H1 (cell line): ENCODE results near the gene GDF15. TPM values are rescaled to one million over a fixed set of nuclear protein-coding genes. Genes with fewer than 3 reads are reported as not detected.

Experiments used
- CTCF ChIA-PET: fragments of 300-600 bp; sonication (Branson Sonifier 250); formaldehyde crosslinking; loops from one replicate; lab custom pipeline; 2021; ENCODE audit not compliant: partially characterized antibody; lab: Charles Lee
- POLR2A ChIA-PET: fragments of 300-600 bp; sonication (Branson Sonifier 250); formaldehyde crosslinking; loops from one replicate; lab custom pipeline; 2021; ENCODE audit warnings: inconsistent platforms; ENCODE audit not compliant: partially characterized antibody; lab: Charles Lee
- DNase-seq, 2 experiments: peaks; one replicate each; pipeline versions ENCODE4 v3.0.0 to v3.0.0-alpha.2; 2010 to 2022; ENCODE audit warnings: low spot score in 2 of 2, low read depth in 1 of 2, mixed read lengths in 1 of 2
- FAIRE-seq: peaks from 2 replicates; lab custom pipeline; 2011; peaks lifted over from hg19 to GRCh38; lab: Jason Lieb, UNC
- H2AFZ ChIP-seq: 2 replicates; pipeline ENCODE4 v1.8.1; 2012; ENCODE audit warnings: low read length, inconsistent platforms
- H2AK5ac ChIP-seq: 2 replicates; pipeline ENCODE4 v1.6.1; 2013; ENCODE audit warnings: low read depth, low read length
- H2BK120ac ChIP-seq: replicated peaks from 2 replicates; pipeline ENCODE3; 2013; ENCODE audit warnings: low read depth, low read length, inconsistent platforms
- H2BK12ac ChIP-seq: 2 replicates; pipeline ENCODE4 v1.6.1; 2013; ENCODE audit warnings: low read depth, low read length
- H2BK15ac ChIP-seq: 2 replicates; pipeline ENCODE4 v1.6.1; 2013; ENCODE audit warnings: low read length
- H2BK20ac ChIP-seq: 2 replicates; pipeline ENCODE4 v1.6.1; 2013; ENCODE audit warnings: low read length
- H2BK5ac ChIP-seq: 2 replicates; pipeline ENCODE4 v1.6.1; 2013; ENCODE audit warnings: low read depth, low read length
- H3K14ac ChIP-seq: 2 replicates; pipeline ENCODE4 v1.6.1; 2013; ENCODE audit warnings: inconsistent platforms; ENCODE audit not compliant: insufficient read length
- H3K18ac ChIP-seq: 2 replicates; pipeline ENCODE4 v1.6.1; 2013; ENCODE audit warnings: low read length; ENCODE audit errors: extremely low read depth
- H3K23ac ChIP-seq: 2 replicates; pipeline ENCODE4 v1.6.1; 2013; ENCODE audit warnings: inconsistent platforms; ENCODE audit not compliant: insufficient read length
- H3K23me2 ChIP-seq: 2 replicates; pipeline ENCODE4 v1.6.1; 2013; ENCODE audit warnings: low read depth, low read length
- H3K27ac ChIP-seq: 2 replicates; pipeline ENCODE4 v1.6.1; 2011; ENCODE audit warnings: low read depth, low read length, inconsistent platforms
- H3K27me3 ChIP-seq, 4 experiments: replicated peaks in 1 of 4; 1 replicate in 1 of 4; 2 replicates in 3 of 4; pipeline versions ENCODE4 v1.6.1 to v1.8.1; 2011 to 2013; ENCODE audit warnings: low read length in 3 of 4, mild to moderate bottlenecking in 3 of 4, inconsistent platforms in 2 of 4, mixed read lengths in 2 of 4, moderate library complexity in 1 of 4; ENCODE audit not compliant: control insufficient read depth in 3 of 4, insufficient read depth in 3 of 4; ENCODE audit errors: extremely low read depth in 1 of 4
- H3K36me3 ChIP-seq, 4 experiments: 2 replicates each; pipeline versions ENCODE4 v1.6.1 to v1.8.1; 2011 to 2013; ENCODE audit warnings: mild to moderate bottlenecking in 4 of 4, low read length in 3 of 4, moderate library complexity in 2 of 4, control low read depth in 1 of 4, inconsistent platforms in 1 of 4; ENCODE audit not compliant: insufficient read depth in 4 of 4, control insufficient read depth in 2 of 4
- H3K4ac ChIP-seq: replicated peaks from 2 replicates; pipeline ENCODE3; 2013; ENCODE audit warnings: low read length, low read depth, mixed read lengths, inconsistent platforms; ENCODE audit not compliant: insufficient read length
- H3K4me1 ChIP-seq, 4 experiments: replicated peaks in 1 of 4; 1 replicate in 1 of 4; 2 replicates in 3 of 4; pipeline versions ENCODE4 v1.6.1 to v1.8.1; 2011 to 2013; ENCODE audit warnings: low read length in 3 of 4, inconsistent platforms in 2 of 4, mixed read lengths in 1 of 4; ENCODE audit not compliant: insufficient read depth in 4 of 4, control insufficient read depth in 3 of 4
- H3K4me2 ChIP-seq, 2 experiments: 2 replicates each; pipeline versions ENCODE4 v1.6.1 to v1.8.1; 2011 to 2013; ENCODE audit warnings: low read depth in 2 of 2, low read length in 2 of 2, control low read depth in 1 of 2, inconsistent platforms in 1 of 2, mild to moderate bottlenecking in 1 of 2; ENCODE audit not compliant: insufficient read depth in 1 of 2
- H3K4me3 ChIP-seq, 4 experiments: fragments of 200-600, 300-600 bp in 1 of 4; sonication (generic), shearing (Covaris generic), sonication (Bioruptor Twin) in 1 of 4; 2 replicates each; pipeline versions ENCODE4 v1.5.1 to v1.8.1; 2011 to 2016; ENCODE audit warnings: low read length in 4 of 4, low read depth in 3 of 4, control low read depth in 2 of 4, inconsistent platforms in 2 of 4, mild to moderate bottlenecking in 2 of 4, mixed read lengths in 1 of 4, moderate library complexity in 1 of 4; ENCODE audit not compliant: insufficient read depth in 2 of 4; ENCODE audit errors: extremely low read depth in 1 of 4
- H3K56ac ChIP-seq: replicated peaks from 2 replicates; pipeline ENCODE3; 2013; ENCODE audit warnings: low read depth, mild to moderate bottlenecking, mixed read lengths, low read length, inconsistent platforms; ENCODE audit not compliant: insufficient read length
- H3K79me1 ChIP-seq: 2 replicates; pipeline ENCODE4 v1.6.1; 2013; ENCODE audit warnings: low read depth, low read length, control low read depth
- H3K79me2 ChIP-seq, 2 experiments: 2 replicates each; pipeline versions ENCODE4 v1.6.1 to v1.8.1; 2012 to 2013; ENCODE audit warnings: low read length in 2 of 2, mild to moderate bottlenecking in 2 of 2, inconsistent platforms in 1 of 2; ENCODE audit not compliant: insufficient read depth in 2 of 2, control insufficient read depth in 1 of 2
- H3K9ac ChIP-seq, 4 experiments: replicated peaks in 1 of 4; 1 replicate in 1 of 4; 2 replicates in 3 of 4; pipeline versions ENCODE4 v1.6.1 to v1.8.1; 2011 to 2013; ENCODE audit warnings: low read depth in 3 of 4, low read length in 3 of 4, control low read depth in 2 of 4, mild to moderate bottlenecking in 2 of 4, moderate library complexity in 2 of 4, inconsistent platforms in 1 of 4; ENCODE audit errors: extremely low read depth in 1 of 4
- H3K9me3 ChIP-seq, 2 experiments: 2 replicates each; pipeline versions ENCODE4 v1.6.1 to v1.8.1; 2012 to 2013; ENCODE audit warnings: mild to moderate bottlenecking in 2 of 2, moderate library complexity in 2 of 2, control low read depth in 1 of 2, inconsistent platforms in 1 of 2, low read depth in 1 of 2, low read length in 1 of 2, mixed read lengths in 1 of 2; ENCODE audit not compliant: insufficient read depth in 2 of 2
- H4K20me1 ChIP-seq, 2 experiments: replicated peaks in 1 of 2; 2 replicates each; pipeline versions ENCODE3 to v1.8.1; 2011 to 2013; ENCODE audit warnings: inconsistent platforms in 2 of 2, low read length in 2 of 2, mild to moderate bottlenecking in 1 of 2; ENCODE audit not compliant: insufficient read depth in 2 of 2, control insufficient read depth in 1 of 2
- H4K5ac ChIP-seq: 2 replicates; pipeline ENCODE4 v1.6.1; 2013; ENCODE audit warnings: low read length, low read depth, mixed read lengths, inconsistent platforms; ENCODE audit not compliant: insufficient read length
- H4K8ac ChIP-seq: 2 replicates; pipeline ENCODE4 v1.8.0; 2013; ENCODE audit warnings: mild to moderate bottlenecking, moderate library complexity, low read length, inconsistent platforms; ENCODE audit not compliant: insufficient read depth; ENCODE audit errors: extremely low read depth
- H4K91ac ChIP-seq: replicated peaks from 2 replicates; pipeline ENCODE3; 2013; ENCODE audit warnings: low read length, mixed read lengths, inconsistent platforms; ENCODE audit not compliant: insufficient read length
- ASH2L ChIP-seq: fragments of 200-600, 300-600 bp; sonication (generic); IDR thresholded peaks from one replicate; pipeline ENCODE4 v1.7.1; 2017; ENCODE audit warnings: low read length
- ATF3 ChIP-seq: IDR thresholded peaks from 2 replicates; pipeline ENCODE4 v1.6.1; 2011; ENCODE audit warnings: low read depth, mild to moderate bottlenecking, low read length; ENCODE audit not compliant: insufficient read depth
- BACH1 ChIP-seq: IDR thresholded peaks from 2 replicates; pipeline ENCODE4 v1.6.1; 2012; ENCODE audit warnings: low read length, improper control_type of control experiment
- BCL11A ChIP-seq, 2 experiments: IDR thresholded peaks; one replicate each; pipeline ENCODE4 v1.6.1; 2011; ENCODE audit warnings: low read depth in 2 of 2, low read length in 2 of 2, mild to moderate bottlenecking in 2 of 2
- CEBPB ChIP-seq: IDR thresholded peaks from 2 replicates; pipeline ENCODE4 v1.6.1; 2012; ENCODE audit warnings: low read depth, low read length
- EP300 ChIP-seq, 2 experiments: IDR thresholded peaks; 1 replicate in 1 of 2; 2 replicates in 1 of 2; pipeline ENCODE4 v1.6.1; 2011 to 2012; ENCODE audit warnings: low read depth in 2 of 2, low read length in 2 of 2, mild to moderate bottlenecking in 2 of 2, borderline replicate concordance in 1 of 2, inconsistent platforms in 1 of 2, moderate library complexity in 1 of 2
- NANOG ChIP-seq: IDR thresholded peaks from 2 replicates; pipeline ENCODE4 v1.6.1; 2011; ENCODE audit warnings: low read length, low read depth, mild to moderate bottlenecking, inconsistent platforms; ENCODE audit not compliant: insufficient read depth, poor library complexity, severe bottlenecking
- POU5F1 ChIP-seq: IDR thresholded peaks from 2 replicates; pipeline ENCODE4 v1.6.1; 2011; ENCODE audit warnings: low read depth, mild to moderate bottlenecking, low read length, moderate library complexity
- USF2 ChIP-seq: IDR thresholded peaks from 2 replicates; pipeline ENCODE4 v1.6.1; 2011; ENCODE audit warnings: low read length, improper control_type of control experiment
- WGBS, 2 experiments: shearing (Covaris generic) in 1 of 2; methylation state at CpG; one replicate each; pipeline versions ENCODE4 v1.1.6 to v1.1.7; 2013 to 2015; ENCODE audit warnings: low lambda C conversion rate in 2 of 2, mixed read lengths in 2 of 2, inconsistent platforms in 1 of 2, low coverage in 1 of 2, missing lambda C conversion rate in 1 of 2; ENCODE audit not compliant: insufficient replicate concordance in 2 of 2, insufficient coverage in 1 of 2, insufficient read length in 1 of 2; ENCODE audit errors: extremely low coverage in 1 of 2, missing lambda C conversion rate in 1 of 2; 5-methylcytosine and 5-hydroxymethylcytosine counted together
- polyA plus RNA-seq, 7 experiments: library from polyadenylated mRNA; depleted of rRNA in 3 of 7; stranded (reverse) in 5 of 7; unstranded in 2 of 7; fragments of >200 nt in 5 of 7; fragments of 200-250 nt in 2 of 7; gene quantifications; 1 replicate in 5 of 7; 2 replicates in 1 of 7; 4 replicates in 1 of 7; pipeline versions ENCODE4 v1.2.1 to v1.2.3, GENCODE V29; 2011 to 2013; ENCODE audit warnings: missing spikeins in 2 of 7, mixed read lengths in 2 of 7
- total RNA-seq: library from RNA; stranded (reverse); fragmentation: NEBNext Ultra II Directional; extraction: Animal tissue kit (Norgen Biotek cat#: 25700); gene quantifications from 2 replicates; pipeline ENCODE4 v1.2.1, GENCODE V29; 2021

The GDF15 gene
- total and polyA plus RNA-seq, 2 of the 8 experiments (the other 6 are each of a cell fraction or from before 2014, with no cell fraction given) = 4.1 to 8.5 TPM

- peak in 1 of 2 experiments; percentile 98 for DNase-seq
- H2AFZ ChIP-seq = no peak overlapping the region; the same call in 1 of the 2 replicates
- H3K4me2 ChIP-seq = peak overlapping the region; percentile 4 to 71
- H3K9me3 ChIP-seq = no peaks in the 10 kb centered on the region
- CTCF ChIA-PET = interaction anchor here (0.6 to 10.4 kb wide), 42 partner anchors 8 to 318 kb away, joined by 3 to 177 read pairs (median 5); partner anchors contain the start of genes LRRC25 and SSBP4
- no peak overlapping the region for H3K14ac ChIP-seq
- H3K27ac ChIP-seq = no peak overlapping the region
- H2AK5ac ChIP-seq = no peak overlapping the region
- H3K4ac ChIP-seq = no peak overlapping the region
- peak overlapping the region in 3 of 4 experiments; percentile 17 to 46 (median 20); a peak in 5 of 8 replicates for H3K4me3 ChIP-seq
- peak overlapping the region; percentile 38 for H4K91ac ChIP-seq
- no peak overlapping the region for H2BK15ac ChIP-seq
- H2BK120ac ChIP-seq = no peak overlapping the region
- no peaks in the 10 kb centered on the region for H3K79me1 ChIP-seq
- H4K5ac ChIP-seq = no peak overlapping the region
- H3K27me3 ChIP-seq = peaks cover 0 to 23% (median 14%) of the 10 kb centered on the region in 4 experiments; a peak in 6 of 7 replicates
- no peak overlapping the region for H3K9ac ChIP-seq
- H4K20me1 ChIP-seq = no peaks in the 10 kb centered on the region
- H3K23me2 ChIP-seq = peaks cover 2% of the 10 kb centered on the region; the same call in 1 of the 2 replicates
- H3K36me3 ChIP-seq = no peaks in the 10 kb centered on the region
- POLR2A ChIA-PET = interaction anchor here (0.6 to 3.3 kb wide), 14 partner anchors 11 to 673 kb away, joined by 3 to 16 read pairs (median 3); partner anchors contain the start of gene JUND
- H3K18ac ChIP-seq = peak overlapping the region; percentile 19; the same call in 1 of the 2 replicates
- H2BK5ac ChIP-seq = no peak overlapping the region
- FAIRE-seq = no peak
- H4K8ac ChIP-seq = peak overlapping the region; percentile 80
- H3K4me1 ChIP-seq = peaks cover 3 to 4% (median 3%) of the 10 kb centered on the region in 4 experiments
- no peak overlapping the region for H3K23ac ChIP-seq
- peak overlapping the region; percentile 71; the same call in 1 of the 2 replicates for H2BK12ac ChIP-seq
- no peak overlapping the region for H3K56ac ChIP-seq
- no peaks in the 10 kb centered on the region for H3K79me2 ChIP-seq
- WGBS, 2 experiments = 25% methylated on average over 86 of the region's 86 CpGs; no CpG with 5 or more reads in 1 of the 2 experiments
- H2BK20ac ChIP-seq = no peak overlapping the region
- no peak for TF ChIP-seq CEBPB
- TF ChIP-seq NANOG = peak; percentile 25
- TF ChIP-seq USF2 = no peak
- no peak for TF ChIP-seq EP300 (IDR thresholded peaks at IDR 0.05; ENCODE audit: borderline replicate concordance in 1 of 2, low read depth in 2 of 2, low read length in 2 of 2)
- no peak for TF ChIP-seq POU5F1
- no peak for TF ChIP-seq BCL11A (IDR thresholded peaks at IDR 0.05; ENCODE audit: low read depth in 2 of 2, low read length in 2 of 2)
- TF ChIP-seq BACH1 = 0 out of 2 replicates have a peak, but pooled peaks have one; percentile 10
- TF ChIP-seq ASH2L = peak; percentile 73
- no peak for TF ChIP-seq ATF3
Observed at GRCh38 chr19:18388100-18388959, 2.4 kb downstream of the GDF15 start.
